GM04503 (cell line): ENCODE measurements around the gene EVPLL.
"Not testable (repeated sequence)": the region's sequence is repeated elsewhere in the genome, so short reads cannot be mapped to it uniquely, and the experiment has no call there.

ENCODE experiments used
- DNase-seq: peaks from one replicate; pipeline ENCODE4 v3.0.0-alpha.2; 2012; ENCODE audit warnings: low read depth

The EVPLL gene

GRCh38 chr17:18425593-18425992 is 48.0 kb downstream of the EVPLL start:
- DNase-seq = not testable (repeated sequence)

- not testable (repeated sequence) for DNase-seq
Observed at GRCh38 chr17:18426639-18427038, 49.1 kb downstream of the EVPLL start.

GRCh38 chr17:18432206-18432605 is 54.6 kb downstream of the EVPLL start:
- DNase-seq = not testable (repeated sequence)
